Jurkat, Clone E6-1 (cell line): ENCODE data around the gene PAOX.

ENCODE experiments used
- DNase-seq: peaks from one replicate; pipeline ENCODE4 v3.0.0-alpha.2; 2011; ENCODE audit warnings: low read depth, low spot score
- H3K4me3 ChIP-seq: 2 replicates; pipeline ENCODE4 v1.5.1; 2011; ENCODE audit warnings: mild to moderate bottlenecking, low read length, control low read depth, moderate library complexity

The PAOX gene

DNA sequence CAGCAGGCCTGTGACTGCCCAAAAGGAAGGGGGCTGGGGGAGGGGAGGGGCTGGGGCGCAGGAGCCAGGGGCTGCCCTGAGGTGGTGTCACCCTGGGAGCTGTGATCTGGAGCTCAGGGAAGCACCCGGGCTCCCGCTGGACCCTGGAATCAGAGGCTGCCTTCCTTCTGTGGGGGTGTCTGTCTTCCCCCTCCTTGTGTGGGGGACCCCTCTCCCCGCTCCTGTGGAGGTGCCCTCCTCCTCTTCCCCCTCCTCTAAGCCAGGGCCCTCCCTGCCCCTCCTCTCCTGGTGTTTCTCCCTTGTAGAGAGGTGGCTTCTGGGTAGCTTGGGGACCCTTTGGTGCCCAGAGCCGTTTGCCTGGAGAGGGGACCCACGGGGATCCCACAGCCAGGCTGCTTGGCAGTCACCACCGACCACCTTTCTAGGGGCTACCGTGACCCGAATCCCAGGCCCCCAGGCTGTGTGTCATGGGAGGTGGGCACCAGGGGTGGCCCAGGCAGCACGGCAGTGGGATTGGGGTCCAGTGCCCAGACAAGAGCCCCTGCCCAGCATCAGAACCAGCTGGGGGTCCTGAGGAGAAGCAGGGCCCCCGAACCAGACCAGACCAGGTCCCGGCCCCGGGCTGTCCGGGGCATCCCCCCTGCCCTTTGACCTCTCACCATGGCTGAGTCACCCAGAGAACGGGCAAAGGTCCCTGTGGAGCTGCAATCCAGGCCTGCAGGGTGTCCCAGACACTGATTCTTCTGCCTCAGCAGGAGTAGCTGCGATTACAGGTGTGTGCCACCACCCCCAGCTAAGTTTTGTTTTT lies 31.1 kb upstream of the PAOX start:
- H3K4me3 ChIP-seq, result no peak overlapping the region
- no peak for DNase-seq

DNA sequence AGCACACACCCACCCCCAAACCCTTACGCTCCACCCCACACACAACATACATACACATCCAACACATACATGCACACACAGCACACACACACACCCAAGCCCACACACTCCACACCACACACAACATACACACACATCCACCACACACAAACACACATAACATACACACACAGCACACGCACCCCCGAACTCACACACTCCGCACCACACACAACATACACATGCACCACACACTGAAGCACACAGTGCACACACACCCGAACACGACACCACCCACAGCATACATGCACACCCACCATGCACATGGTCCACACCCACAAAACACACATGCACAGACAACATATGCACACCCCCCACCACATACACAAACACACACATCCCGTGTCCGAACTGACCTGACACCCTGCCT lies 29.9 kb upstream of the PAOX start:
- no peak overlapping the region for H3K4me3 ChIP-seq
- no peak for DNase-seq

DNA sequence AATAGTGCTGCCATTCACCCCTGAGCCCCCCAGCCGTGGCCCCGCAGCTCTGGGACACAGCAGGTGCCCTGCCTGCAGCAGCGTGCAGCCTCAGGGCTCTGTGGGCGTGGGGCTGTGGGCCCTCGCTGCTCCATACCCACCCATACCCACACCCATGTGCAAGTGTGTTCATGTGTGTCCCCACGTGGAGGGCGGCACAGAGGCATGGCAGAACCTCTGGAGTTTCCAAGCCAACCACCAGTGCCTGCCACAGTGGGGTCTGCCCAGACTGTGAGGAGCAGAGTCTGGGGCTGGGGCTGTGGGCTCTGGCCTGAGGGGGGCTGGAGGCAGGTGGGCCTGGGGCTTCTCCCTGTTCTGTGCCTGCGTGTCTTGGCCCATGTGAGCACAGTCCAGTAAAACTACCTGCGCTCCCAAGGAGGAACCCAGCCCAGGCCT lies 29.5 kb upstream of the PAOX start:
- H3K4me3 ChIP-seq, result no peak overlapping the region
- no peak for DNase-seq

DNA sequence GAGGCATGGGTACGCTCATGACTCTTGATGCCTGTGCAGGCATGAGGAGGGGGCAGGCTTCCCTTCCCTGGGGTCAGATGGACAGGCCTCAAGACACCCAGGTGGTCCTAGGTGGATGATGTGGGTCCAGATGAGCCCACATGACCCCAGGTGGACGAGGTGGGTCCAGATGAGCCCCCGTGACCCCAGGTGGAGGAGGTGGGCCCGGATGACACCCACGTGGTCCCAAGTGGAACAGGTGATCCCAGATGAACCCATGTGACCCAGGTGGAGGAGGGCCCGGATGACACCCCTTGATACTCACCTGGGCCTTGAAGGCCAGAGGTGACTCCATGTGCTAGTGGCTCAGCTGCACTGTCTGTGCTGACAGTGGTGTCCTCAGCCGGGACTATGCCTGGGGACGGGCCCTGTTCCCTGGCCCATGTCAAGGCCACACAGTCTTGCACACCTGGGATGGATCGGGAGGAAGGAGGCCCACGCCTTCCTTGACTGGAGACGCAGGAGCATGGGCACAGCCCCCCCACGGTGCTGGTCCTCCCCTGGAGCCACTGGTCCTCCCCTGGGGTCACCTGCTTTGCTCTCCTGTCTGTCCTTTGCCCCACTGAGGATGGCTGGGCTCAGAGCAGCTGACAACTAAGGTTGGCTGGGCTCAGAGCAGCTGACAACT lies 28.6 kb upstream of the PAOX start:
- no peak for DNase-seq
- no peak overlapping the region for H3K4me3 ChIP-seq

DNA sequence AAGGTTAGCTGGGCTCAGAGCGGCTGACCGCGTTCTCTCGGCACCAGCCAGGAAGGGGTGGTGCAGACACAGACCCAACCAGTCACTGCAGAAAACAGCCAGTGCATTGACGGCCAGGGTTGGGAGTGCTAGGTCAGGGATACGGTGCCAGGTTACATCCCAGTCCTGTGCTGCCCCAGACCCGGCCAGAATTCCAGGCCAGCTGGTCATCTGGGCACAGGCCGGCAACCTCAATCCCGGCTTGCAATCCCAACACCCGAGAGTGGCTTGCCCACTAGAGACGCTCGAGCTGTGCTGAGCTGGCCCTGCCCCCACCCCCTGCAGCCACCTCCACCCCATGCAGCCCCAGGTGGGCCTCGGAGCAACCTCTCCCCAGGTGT lies 28.1 kb upstream of the PAOX start:
- no peak for DNase-seq
- no peak overlapping the region for H3K4me3 ChIP-seq

DNA sequence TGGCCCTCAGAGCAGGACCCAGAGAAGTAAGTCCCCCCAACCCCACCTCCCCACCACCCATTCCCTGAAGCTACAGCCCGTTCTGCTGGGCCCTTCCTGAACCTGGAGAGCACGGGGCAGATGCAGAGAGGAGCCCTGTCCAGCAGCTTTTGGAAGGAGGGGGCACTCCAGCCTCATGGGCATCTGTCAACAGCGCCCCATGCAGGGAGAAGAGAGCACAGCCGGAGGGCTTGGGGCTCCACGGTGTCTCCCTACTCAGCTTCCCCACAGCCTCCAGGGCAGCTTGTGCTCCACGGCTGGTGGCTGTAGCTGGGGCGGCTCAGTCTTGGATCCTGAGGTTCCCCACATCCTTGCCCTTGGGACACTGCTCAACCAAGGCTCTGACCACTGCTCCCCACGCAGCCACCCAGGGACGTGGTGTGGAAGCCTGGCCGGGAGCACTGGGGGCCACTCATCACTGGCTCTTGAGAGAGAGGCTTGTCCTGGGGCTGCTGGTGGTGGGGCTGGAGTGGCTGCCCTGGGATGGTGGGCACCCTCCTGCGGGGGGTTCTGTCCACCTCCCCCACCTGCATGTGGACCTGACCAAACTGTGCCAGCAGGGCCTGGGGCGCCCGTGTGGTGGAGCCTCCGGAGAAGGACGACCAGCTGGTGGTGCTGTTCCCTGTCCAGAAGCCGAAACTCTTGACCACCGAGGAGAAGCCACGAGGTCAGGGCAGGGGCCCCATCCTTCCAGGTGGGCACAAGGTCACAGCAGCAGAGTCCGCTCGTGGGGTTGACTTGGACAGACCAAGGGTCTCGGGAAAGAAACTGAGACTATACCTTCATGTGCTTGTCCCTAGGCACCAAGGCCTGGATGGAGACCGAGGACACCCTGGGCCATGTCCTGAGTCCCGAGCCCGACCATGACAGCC lies 27.4 kb upstream of the PAOX start:
- no peak for DNase-seq
- H3K4me3 ChIP-seq, result no peak overlapping the region

DNA sequence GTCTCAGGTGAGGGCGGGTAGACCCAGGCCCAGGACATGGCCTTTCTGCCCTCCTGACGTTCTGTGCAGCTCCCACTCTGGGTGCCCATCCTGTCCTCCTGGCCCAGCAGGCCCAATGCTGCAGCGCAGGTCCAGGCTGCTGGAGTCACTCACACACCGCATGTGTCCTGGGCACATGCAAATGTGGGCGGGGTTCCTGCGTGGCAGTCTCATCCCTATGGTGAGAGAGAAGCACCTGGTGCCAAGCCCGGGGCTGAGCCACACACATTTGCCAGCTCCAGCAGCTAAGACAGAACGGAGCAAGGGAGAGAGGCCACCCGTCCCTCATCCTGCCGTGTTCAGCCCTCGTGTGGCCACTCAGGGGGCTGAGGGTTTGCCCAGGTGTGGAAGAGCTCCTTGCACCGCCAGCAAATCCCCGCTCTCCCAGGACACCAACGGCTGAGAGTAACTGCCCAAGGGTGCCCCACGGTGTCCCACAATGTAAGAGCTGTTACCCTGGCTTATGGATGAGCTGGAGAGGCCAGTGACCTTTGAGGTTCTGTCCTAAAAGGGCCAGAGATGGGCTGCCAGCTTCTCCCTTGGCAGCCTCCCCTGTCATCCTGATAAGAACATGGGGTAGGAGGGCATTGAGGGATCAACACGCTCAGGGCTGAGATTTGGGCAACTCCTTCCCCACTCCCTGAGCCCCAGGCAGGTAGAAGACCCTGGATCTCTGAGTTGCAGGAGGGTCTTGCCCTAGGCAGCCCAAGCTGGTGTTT lies 25.7 kb upstream of the PAOX start:
- no peak for DNase-seq
- no peak overlapping the region for H3K4me3 ChIP-seq

DNA sequence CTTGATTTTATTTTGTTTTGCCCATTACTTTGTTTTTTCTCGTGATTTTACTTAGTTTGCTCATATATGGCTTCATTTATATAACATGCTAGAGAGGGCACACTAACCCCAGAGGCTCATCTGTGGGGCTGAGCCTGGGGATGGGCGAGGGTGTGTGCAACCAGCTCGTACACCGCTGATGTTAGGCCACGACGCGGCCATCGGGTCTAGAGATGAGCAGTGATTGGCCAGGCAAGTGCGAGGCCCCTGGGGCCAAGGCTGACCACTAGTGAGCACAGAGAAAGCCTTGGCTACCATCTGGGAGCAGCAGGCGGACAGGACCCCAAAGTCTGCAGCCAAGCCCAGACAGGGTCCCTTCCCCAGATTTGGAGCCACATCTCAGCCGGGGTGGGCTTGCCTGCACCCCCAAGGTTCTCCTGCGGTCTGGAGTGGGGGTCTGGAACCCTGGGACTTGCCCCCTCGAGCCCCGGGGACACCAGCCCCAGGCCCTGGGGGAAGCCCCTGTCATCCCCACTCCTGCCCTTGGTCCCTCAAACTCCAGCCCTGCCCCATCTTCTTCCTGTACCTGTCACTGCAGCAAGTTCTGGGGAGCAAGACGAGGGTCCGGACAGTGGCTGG lies 25.0 kb upstream of the PAOX start:
- no peak overlapping the region for H3K4me3 ChIP-seq
- DNase-seq, result no peak

DNA sequence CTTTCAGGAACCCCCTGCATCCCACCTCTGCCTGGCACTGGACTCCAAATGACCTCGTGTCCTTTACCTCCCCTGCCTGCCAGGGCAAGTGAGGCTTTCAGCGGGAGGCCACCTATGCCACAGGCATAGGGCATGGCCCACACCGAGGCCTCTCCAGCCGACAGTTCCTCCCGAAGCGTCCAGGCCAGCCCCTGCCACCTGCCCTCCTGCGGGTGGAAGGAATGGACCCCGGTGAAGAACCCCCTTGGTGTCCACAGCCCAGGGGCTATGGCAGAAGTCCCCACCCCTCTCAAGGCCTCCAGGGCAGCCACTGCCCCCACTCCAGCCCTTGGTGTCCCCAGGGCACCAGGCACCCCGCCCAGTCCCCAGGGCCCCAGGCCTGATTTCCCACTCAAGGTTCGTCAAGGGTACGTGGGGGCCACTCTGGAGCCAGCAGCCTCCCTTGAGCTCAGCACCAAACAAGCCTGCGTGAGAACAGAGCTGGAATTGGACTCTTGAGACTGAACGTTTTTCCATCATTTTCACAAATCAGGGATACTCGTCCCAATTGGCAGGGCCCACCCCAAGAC lies 24.3 kb upstream of the PAOX start:
- H3K4me3 ChIP-seq, result no peak overlapping the region
- no peak for DNase-seq

DNA sequence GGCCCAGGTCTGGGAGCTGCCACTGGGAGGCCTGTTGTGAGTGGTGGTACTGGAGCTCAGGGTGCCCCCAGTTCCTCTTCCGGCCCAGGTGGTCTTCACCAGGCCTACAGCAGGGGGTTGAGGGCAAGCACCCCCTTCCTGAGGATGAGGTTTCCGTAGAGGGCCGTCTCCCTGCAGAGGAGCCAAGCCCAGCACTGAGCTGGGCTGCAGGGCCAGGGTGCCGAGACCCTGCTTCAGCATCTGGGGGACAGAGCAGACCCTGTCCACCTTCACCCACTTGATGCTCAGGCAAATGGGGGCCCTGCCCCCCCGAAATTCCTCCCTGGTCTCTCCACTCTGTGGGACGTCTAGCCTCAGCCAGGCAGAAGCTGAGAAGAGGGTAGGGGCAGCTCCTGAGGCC lies 23.8 kb upstream of the PAOX start:
- H3K4me3 ChIP-seq, result no peak overlapping the region
- DNase-seq, result no peak

DNA sequence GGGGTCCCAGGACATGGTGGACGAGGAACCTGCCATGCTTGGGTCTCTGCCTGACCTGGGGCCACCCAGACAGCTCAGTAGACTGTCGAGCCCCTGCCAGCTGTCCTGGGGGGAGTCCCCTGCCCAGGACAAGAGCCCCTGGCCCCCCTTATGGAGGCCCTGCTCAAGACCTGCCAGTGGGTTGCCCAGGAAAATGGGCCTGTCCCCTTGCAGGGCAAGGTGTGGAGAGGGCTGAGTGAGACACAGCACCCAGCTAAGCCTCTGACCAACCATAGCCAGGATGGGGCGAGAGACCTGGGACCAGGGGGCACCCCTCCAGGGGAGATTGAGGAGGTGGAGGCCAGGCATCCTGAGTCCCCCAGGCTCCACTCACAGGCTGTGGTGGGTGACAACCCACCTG lies 23.1 kb upstream of the PAOX start:
- H3K4me3 ChIP-seq, result no peak overlapping the region

DNA sequence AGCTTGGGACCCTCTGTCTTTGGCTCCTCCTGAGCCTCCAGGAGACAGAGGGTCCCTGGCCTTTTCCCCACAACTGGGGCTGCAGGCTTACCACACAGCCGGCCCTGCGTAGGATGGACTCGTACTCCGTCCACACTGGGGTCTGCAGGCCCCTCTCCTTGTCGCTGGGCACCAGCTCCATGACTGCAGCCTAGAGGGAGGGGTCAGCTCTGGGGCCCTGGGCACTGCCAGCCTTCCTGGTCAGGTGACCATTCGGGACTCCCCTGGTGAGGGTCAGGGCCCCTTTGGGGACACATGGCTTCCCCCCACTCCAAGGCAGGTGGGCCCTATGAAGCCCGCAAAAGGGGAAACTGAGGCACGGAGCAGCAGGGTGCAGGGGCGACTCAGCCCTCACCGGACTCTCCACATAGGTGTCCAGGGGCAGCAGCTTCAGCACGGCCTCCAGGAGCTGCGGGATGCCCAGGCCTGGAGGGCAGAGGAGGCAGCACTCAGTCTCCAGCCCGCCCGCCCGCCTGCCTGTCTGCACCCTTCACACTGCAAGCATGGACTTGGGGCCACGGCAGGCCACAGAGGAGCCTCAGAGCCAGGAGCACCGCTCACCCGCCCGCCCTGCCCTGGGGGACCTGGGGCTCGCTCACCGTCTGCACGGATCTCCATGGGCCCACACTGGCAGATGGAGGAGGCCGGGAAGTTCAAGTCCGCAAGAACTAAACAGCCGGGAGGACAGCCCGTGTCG lies 22.3 kb upstream of the PAOX start:
- DNase-seq, result no peak
- H3K4me3 ChIP-seq, result peak overlapping the region; percentile 58

More for the DNA sequence above, 23.1 kb upstream of the PAOX start:
- DNase-seq, result no peak

DNA sequence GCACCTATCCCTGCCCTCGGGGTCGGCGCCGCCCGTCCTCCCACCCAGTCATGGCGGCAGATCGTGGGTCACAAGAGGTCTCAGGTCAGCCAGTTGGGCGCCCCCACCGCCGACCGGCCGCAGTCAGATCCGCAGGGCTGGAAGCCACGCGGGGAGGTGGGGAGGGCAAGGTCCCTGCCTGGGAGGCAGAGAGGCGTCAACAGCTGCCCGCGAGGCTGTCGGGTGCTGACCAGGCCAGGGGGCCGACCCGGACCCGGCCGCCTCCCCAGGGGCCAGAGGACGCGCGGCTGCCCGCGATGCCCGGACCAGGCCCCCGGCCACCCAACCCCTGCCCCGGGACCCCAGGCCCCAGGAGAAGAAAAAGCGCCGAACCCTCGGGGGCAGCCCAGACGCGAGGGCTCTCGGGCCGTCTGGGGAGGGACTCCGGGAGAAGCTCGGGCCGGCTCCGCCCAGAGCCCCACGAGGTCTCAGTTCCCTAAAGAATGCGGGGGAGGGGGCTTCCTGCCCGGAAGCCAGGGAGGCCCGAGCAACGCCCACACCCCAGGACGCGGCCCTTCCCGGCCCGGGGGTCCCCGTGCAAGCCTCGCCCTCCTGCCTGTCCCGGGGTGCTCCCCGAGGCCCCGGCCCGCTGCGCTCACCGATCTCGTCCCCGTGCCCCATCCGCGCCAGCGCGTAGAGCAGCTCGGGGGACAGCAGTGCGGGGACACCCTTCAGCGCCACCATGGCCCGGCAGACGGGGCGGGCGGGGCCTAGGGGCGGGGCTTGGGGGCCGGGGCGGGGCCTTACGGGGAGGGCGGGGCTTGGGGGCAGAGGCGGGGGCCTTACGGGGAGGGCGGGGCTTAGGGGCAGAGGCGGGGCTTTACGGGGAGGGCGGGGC lies 21.5 kb upstream of the PAOX start, which contains the start of gene FUOM:
Gene FUOM, minus strand, starts transcription at position 735 of the 877 bp plus-strand sequence. Its CDS starts 12 bp downstream, at position 723.
- DNase-seq, result no peak
- peak within 1 kb of the TSS; percentile 58 for H3K4me3 ChIP-seq

DNA sequence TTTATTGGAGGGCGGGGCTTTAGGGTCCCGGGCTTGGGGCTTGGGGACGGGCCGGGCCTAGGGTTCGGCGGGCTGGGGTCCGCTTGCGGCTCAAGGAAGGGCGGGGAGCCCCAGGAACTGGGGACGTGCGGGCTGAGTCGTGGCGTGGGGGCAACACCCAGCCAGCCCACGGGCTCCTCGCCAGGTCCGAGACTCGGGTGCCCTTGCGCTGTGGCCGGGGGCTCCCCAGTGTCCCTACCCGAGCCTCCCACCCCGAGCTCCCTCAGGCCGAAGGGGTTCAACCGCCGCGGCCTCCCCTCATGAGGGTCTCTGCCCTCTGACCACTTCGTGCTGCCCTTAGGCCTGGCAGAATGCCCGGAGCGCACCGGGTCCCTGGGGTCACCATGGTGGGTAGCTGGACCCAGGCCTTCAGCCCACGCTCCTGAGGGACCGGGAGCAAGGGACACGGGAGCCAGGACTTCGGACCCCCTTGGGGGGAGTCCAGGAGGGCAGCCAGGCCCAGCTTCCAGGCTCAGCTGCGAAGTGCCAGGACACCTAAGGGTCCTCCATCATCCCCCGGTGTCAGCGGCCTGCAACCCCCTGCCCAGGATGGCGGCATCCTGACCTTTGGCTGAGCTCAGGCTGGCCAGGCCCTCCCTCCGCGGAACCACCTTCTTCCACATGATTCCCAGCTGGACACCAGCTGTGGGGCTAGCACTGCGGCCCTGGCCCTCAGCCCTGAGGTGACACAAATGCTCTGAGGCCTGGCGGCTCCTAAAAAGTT lies 20.7 kb upstream of the PAOX start:
- no peak for DNase-seq
- H3K4me3 ChIP-seq, result no peak overlapping the region

DNA sequence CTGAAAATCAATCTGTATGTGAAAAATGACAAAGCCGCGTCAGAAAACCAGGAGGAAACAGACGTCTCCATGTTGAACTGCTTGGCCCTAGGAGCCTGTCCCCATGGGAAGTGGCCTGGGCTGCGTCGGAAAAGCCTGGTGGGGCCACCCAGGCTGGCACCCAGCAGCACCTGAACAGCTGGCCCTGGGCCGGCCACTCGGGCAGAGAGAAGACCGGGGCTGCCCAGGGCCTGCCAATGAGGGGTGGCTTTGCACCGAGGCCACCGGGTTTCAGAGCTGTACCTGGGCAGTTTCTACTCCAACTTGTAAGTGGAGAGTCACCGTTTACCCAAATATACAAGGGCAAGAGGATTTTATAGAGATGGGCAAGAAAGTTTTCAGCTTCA lies 20.1 kb upstream of the PAOX start:
- H3K4me3 ChIP-seq, result no peak overlapping the region
- DNase-seq, result no peak

DNA sequence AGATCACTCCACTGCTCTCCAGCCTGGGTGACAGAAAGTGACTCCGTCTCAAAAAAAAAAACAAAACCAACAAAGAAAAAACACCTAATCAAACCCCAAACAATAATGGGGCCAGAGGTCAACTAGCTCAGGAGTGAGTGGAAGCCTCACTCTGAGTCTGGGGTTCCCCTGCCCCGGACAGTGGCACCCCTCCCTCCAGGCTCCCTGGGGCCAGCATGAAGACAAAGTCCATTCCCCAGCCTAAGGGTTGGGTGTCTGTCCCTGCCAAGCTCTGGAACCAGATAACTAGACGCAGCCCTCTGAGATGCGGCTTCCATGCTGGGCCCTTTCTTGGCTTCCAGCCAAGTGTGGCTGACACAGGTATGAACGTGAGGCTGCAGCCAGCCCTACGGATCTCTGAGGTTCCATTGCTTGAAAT lies 19.5 kb upstream of the PAOX start:
- no peak for DNase-seq
- H3K4me3 ChIP-seq, result no peak overlapping the region
